NOMO-1 treated with dmso at 0.1 percent for 144 hours (cell line): Measurements from ENCODE around the gene CFHR1.

ENCODE experiments used
- DNase-seq: peaks from one replicate; lab custom pipeline; 2025; ENCODE audit not compliant: unreplicated experiment; lab: John Stamatoyannopoulos, UW

CFHR1 gene

DNA sequence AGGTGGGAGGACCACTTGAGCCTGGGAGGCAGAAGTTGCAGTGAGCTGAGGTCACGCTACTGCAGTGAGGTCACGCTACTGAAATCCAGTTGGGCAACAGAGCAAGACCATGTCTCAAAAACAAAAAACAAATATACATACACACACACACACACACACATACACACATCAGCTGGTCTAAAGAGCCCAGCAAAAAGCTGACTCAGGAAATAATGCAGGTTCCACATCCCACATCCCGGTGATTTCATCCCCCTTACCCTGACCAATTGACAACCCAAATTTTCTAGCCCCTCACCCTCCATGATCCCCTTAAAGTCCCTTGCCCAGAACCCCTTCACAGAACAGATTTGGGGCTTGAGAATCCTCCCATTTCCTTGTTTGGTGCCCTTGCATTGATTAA, 56.4 kb downstream of the CFHR1 start:
- no peak for DNase-seq

DNA sequence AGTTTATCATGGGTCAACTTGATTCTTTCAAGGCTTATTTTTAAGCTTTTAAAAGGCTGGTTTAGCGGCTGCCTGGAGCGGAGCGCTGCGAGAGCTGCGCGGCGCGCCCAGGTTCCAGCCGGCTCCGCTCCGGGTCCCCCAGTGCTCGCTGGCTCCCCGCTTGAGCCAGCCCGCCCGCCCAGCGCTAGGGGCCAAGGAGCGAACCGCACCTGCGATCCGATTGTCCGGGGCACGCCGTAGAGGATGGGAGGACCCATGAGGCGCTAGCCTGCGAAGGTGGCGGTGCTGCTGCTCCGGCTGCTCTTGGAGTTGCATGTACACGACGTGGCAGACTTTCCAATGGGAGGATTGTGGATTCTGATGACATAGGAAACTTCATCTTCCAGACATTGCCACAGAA, 58.4 kb downstream of the CFHR1 start:
- DNase-seq, result no peak
